Measurements from ENCODE around the gene SLAMF7.

The SLAMF7 gene

GRCh38 chr1:160747717-160748116 is 8.7 kb downstream of the SLAMF7 start:
- no peak for DNase-seq

GRCh38 chr1:160748181-160748877 is 9.3 kb downstream of the SLAMF7 start:
- DNase-seq, result no peak

GRCh38 chr1:160748878-160749269 is 9.8 kb downstream of the SLAMF7 start:
- DNase-seq, result no peak

GRCh38 chr1:160750608-160751007 is 11.6 kb downstream of the SLAMF7 start:
- DNase-seq, result no peak

GRCh38 chr1:160752406-160752805 is 13.4 kb downstream of the SLAMF7 start:
- no peak for DNase-seq

- no peak for DNase-seq
Observed at GRCh38 chr1:160752924-160753323, 13.9 kb downstream of the SLAMF7 start.

- no peak for DNase-seq
Observed at GRCh38 chr1:160753594-160753993, 14.5 kb downstream of the SLAMF7 start.

GRCh38 chr1:160755461-160755860 is 16.4 kb downstream of the SLAMF7 start:
- DNase-seq, result no peak

- DNase-seq, result no peak
Observed at GRCh38 chr1:160755911-160756848, 17.1 kb downstream of the SLAMF7 start.

- no peak for DNase-seq
Observed at GRCh38 chr1:160756849-160757201, 17.8 kb downstream of the SLAMF7 start.

GRCh38 chr1:160758521-160758920 is 19.5 kb downstream of the SLAMF7 start:
- no peak for DNase-seq

- DNase-seq, result no peak
Observed at GRCh38 chr1:160759740-160760139, 20.7 kb downstream of the SLAMF7 start.

GRCh38 chr1:160761046-160761445 is 22.0 kb downstream of the SLAMF7 start:
- no peak for DNase-seq

GRCh38 chr1:160761886-160762285 is 22.8 kb downstream of the SLAMF7 start:
- DNase-seq, result no peak

- no peak for DNase-seq
Observed at GRCh38 chr1:160763993-160764392, 24.9 kb downstream of the SLAMF7 start.

GRCh38 chr1:160767395-160768294 is 28.6 kb downstream of the SLAMF7 start:
- DNase-seq, result no peak

GRCh38 chr1:160768295-160768657 is 29.2 kb downstream of the SLAMF7 start:
- peak; percentile 57 for DNase-seq

GRCh38 chr1:160772331-160772730 is 33.3 kb downstream of the SLAMF7 start:
- no peak for DNase-seq

GRCh38 chr1:160773093-160773492 is 34.0 kb downstream of the SLAMF7 start:
- DNase-seq, result no peak

GRCh38 chr1:160774886-160775719 is 36.1 kb downstream of the SLAMF7 start:
- DNase-seq, result no peak

GRCh38 chr1:160776178-160776577 is 37.1 kb downstream of the SLAMF7 start:
- no peak for DNase-seq

GRCh38 chr1:160777486-160778089 is 38.5 kb downstream of the SLAMF7 start:
- DNase-seq, result peak; percentile 21

All from effector CD8-positive, alpha-beta T cell (primary cell).